Measurements from ENCODE around the gene MRPL22.

GRCh38 chr5:154923441-154924430, 17.1 kb upstream of the MRPL22 start:
- TF ChIP-seq POLR2A (IDR thresholded peaks at IDR 0.05) (no peak), CTCF (IDR thresholded peaks at IDR 0.05) (no peak)
